ENCODE measurements around the gene OSER1.

GRCh38 chr20:44166008-44166407 is 44.6 kb downstream of the OSER1 start:
- TF ChIP-seq CTCF (optimal IDR thresholded peaks at IDR 0.05 in 1 of 3, IDR thresholded peaks at IDR 0.05 in 1 of 3, conservative IDR thresholded peaks at IDR 0.05 in 1 of 3; ENCODE audit: extremely low read depth in 1 of 3, insufficient read depth in 2 of 3, low read length in 3 of 3), result no peak
- TF ChIP-seq EZH2 (IDR thresholded peaks at IDR 0.05; ENCODE audit: low read length), result no peak
